Measurements from ENCODE around the gene BTNL3.

Gene BTNL3

GRCh38 chr5:181054138-181054537, 65.5 kb downstream of the BTNL3 start:
- H3K9me3 ChIP-seq (ENCODE audit: control insufficient read depth, low read length): no peaks in the 10 kb centered on the region
- no peak overlapping the region for H3K4me3 ChIP-seq (ENCODE audit: low read depth, low read length)
- no peaks in the 10 kb centered on the region for H3K27me3 ChIP-seq (ENCODE audit: control insufficient read depth, insufficient read depth, low read length)
- no peaks in the 10 kb centered on the region for H3K36me3 ChIP-seq (ENCODE audit: control insufficient read depth, insufficient read depth, low read length)
- H3K4me2 ChIP-seq (ENCODE audit: low read length): no peak overlapping the region
- no peak overlapping the region for H3K27ac ChIP-seq
- H2AFZ ChIP-seq: no peak overlapping the region
- no peak overlapping the region for H3K9ac ChIP-seq
- TF ChIP-seq CTCF (IDR thresholded peaks at IDR 0.05): no peak
- H3K4me1 ChIP-seq: no peaks in the 10 kb centered on the region
- no peaks in the 10 kb centered on the region for H3K79me2 ChIP-seq

GRCh38 chr5:181054871-181055459, 66.3 kb downstream of the BTNL3 start:
- Histone ChIP-seq H3K79me2 (no peaks in the 10 kb centered on the region), H3K36me3 (ENCODE audit: control insufficient read depth, insufficient read depth, low read length) (no peaks in the 10 kb centered on the region), H3K27me3 (ENCODE audit: control insufficient read depth, insufficient read depth, low read length) (no peaks in the 10 kb centered on the region), H3K9me3 (ENCODE audit: control insufficient read depth, low read length) (no peaks in the 10 kb centered on the region), H3K4me3 (ENCODE audit: low read depth, low read length) (no peak overlapping the region), H3K27ac (no peak overlapping the region), H2AFZ (no peak overlapping the region), H3K9ac (no peak overlapping the region), H3K4me2 (ENCODE audit: low read length) (no peak overlapping the region), H3K4me1 (no peaks in the 10 kb centered on the region)
- no peak for TF ChIP-seq CTCF (IDR thresholded peaks at IDR 0.05)

All from parathyroid adenoma (tissue), 2 donors.